Loucy (cell line): Measurements from ENCODE around the gene MBTD1.

ENCODE experiments used
- H2AFZ ChIP-seq: fragments of 200-600 bp; sonication (generic); 2 replicates; pipeline ENCODE4 v1.6.0; 2016; ENCODE audit warnings: antibody characterized with exemption, mild to moderate bottlenecking, low read length, moderate library complexity
- H3F3A ChIP-seq: fragments of 200-600 bp; 2 replicates; pipeline ENCODE4 v1.6.0; 2016; ENCODE audit warnings: antibody characterized with exemption, low read depth, mild to moderate bottlenecking
- H3K27me3 ChIP-seq: fragments of 200-600 bp; sonication (generic); 2 replicates; pipeline ENCODE4 v1.6.1; 2014; ENCODE audit warnings: low read length, mild to moderate bottlenecking; ENCODE audit not compliant: insufficient read depth, poor library complexity, severe bottlenecking
- H3K36me3 ChIP-seq: fragments of 200-600 bp; sonication (generic); 2 replicates; pipeline ENCODE4 v1.6.1; 2016; ENCODE audit warnings: low read length; ENCODE audit not compliant: insufficient read depth
- H3K4me1 ChIP-seq: fragments of 200-600 bp; sonication (generic); 2 replicates; pipeline ENCODE4 v1.5.1; 2014; ENCODE audit warnings: low read length, mild to moderate bottlenecking; ENCODE audit not compliant: insufficient read depth, poor library complexity, severe bottlenecking
- H3K4me2 ChIP-seq: fragments of 200-600 bp; sonication (generic); 2 replicates; pipeline ENCODE4 v1.6.0; 2014; ENCODE audit warnings: antibody characterized with exemption, low read length, low read depth, mild to moderate bottlenecking; ENCODE audit not compliant: poor library complexity, severe bottlenecking
- H3K4me3 ChIP-seq: fragments of 200-600 bp; sonication (generic); 2 replicates; pipeline ENCODE4 v1.5.1; 2014; ENCODE audit warnings: low read length, mild to moderate bottlenecking, mixed read lengths; ENCODE audit not compliant: poor library complexity, severe bottlenecking
- H3K79me2 ChIP-seq: fragments of 200-600 bp; sonication (generic); 2 replicates; pipeline ENCODE4 v1.6.1; 2014; ENCODE audit warnings: low read length; ENCODE audit not compliant: insufficient read depth
- H3K9ac ChIP-seq: fragments of 200-600 bp; sonication (generic); 2 replicates; pipeline ENCODE4 v1.6.0; 2014; ENCODE audit warnings: mild to moderate bottlenecking, low read depth, low read length, moderate library complexity; ENCODE audit not compliant: poor library complexity, severe bottlenecking
- H3K9me2 ChIP-seq: fragments of 200-600 bp; sonication (generic); replicated peaks from 2 replicates; pipeline ENCODE4 v1.6.1; 2016; ENCODE audit warnings: low read depth, low read length, mixed read lengths
- H3K9me3 ChIP-seq: fragments of 200-600 bp; sonication (generic); 2 replicates; pipeline ENCODE4 v1.6.1; 2014; ENCODE audit warnings: mild to moderate bottlenecking, antibody characterized with exemption, low read length, low read depth; ENCODE audit not compliant: insufficient read depth
- H4K20me1 ChIP-seq: fragments of 200-600 bp; sonication (generic); 2 replicates; pipeline ENCODE4 v1.6.0; 2014; ENCODE audit warnings: antibody characterized with exemption, low read length, mild to moderate bottlenecking; ENCODE audit not compliant: insufficient read depth, poor library complexity, severe bottlenecking
- EZH2phosphoT487 ChIP-seq: fragments of 200-600 bp; IDR thresholded peaks from 2 replicates; pipeline ENCODE4 v1.6.1; 2018; ENCODE audit warnings: antibody characterized with exemption, mild to moderate bottlenecking, moderate library complexity, borderline replicate concordance
- TF ChIP-seq, protein P1 (sequence below): fragments of 200-600 bp; sonication (generic); conservative IDR thresholded peaks from 2 replicates; pipeline ENCODE4 v1.5.1; 2014; ENCODE audit warnings: mild to moderate bottlenecking, antibody characterized with exemption, low read length

Gene MBTD1

DNA sequence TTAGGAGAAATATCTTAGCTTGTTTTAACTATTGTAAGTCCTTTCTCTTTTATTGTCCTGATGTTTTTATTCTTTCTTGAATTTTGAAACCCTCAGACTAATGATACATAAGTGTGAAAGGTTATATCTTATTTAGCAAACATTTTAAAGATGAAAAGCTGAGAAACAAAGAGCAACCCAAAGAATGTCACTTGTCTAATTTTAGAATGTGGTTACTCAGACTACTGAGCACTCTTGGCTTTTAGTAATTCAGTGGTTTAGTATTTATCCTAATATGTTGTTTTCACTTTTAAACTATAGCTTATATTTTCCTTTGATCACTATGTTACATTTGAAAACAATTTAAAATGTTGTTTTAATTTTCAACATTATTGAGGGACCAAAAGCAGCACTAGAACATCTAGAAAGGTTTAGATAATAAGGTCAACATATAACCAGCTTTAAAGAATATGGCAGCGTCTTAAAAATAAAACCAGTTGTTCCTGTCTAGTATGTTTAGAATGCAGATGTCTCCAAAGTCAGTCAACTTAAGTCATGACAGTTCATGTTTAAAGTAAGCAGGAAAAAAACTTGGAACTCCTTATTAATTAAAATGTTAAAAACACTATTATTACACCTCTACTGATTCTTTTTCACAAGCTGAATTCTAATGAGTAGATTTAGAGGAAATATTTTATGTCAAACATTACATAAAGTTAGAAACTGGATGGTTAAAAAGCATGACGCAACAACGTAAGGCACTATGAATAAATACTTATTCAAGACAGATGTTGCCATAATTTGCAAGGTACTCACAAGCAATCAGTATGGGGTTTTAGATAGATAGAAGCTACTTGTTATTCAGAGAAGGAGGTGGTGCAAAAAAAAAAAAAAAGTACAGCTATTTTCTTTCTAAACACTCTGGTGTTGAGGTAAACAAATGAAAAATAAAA is 2.4 kb downstream of the MBTD1 start:
- Histone ChIP-seq H3K4me2 (peak overlapping the region; percentile 81), H3K79me2 (peaks cover 89% of the 10 kb centered on the region), H3K27me3 (no peaks in the 10 kb centered on the region), H3F3A (no peaks in the 10 kb centered on the region), H3K9me3 (no peaks in the 10 kb centered on the region), H3K4me1 (peaks cover 56% of the 10 kb centered on the region), H3K4me3 (peak overlapping the region; percentile 95), H3K9me2 (no peaks in the 10 kb centered on the region), H4K20me1 (peaks cover 84% of the 10 kb centered on the region), H3K9ac (peak overlapping the region; percentile 90), H2AFZ (no peak overlapping the region), H3K36me3 (peaks cover 11% of the 10 kb centered on the region; the same call in 1 of the 2 replicates)
- TF ChIP-seq, protein P1, sequence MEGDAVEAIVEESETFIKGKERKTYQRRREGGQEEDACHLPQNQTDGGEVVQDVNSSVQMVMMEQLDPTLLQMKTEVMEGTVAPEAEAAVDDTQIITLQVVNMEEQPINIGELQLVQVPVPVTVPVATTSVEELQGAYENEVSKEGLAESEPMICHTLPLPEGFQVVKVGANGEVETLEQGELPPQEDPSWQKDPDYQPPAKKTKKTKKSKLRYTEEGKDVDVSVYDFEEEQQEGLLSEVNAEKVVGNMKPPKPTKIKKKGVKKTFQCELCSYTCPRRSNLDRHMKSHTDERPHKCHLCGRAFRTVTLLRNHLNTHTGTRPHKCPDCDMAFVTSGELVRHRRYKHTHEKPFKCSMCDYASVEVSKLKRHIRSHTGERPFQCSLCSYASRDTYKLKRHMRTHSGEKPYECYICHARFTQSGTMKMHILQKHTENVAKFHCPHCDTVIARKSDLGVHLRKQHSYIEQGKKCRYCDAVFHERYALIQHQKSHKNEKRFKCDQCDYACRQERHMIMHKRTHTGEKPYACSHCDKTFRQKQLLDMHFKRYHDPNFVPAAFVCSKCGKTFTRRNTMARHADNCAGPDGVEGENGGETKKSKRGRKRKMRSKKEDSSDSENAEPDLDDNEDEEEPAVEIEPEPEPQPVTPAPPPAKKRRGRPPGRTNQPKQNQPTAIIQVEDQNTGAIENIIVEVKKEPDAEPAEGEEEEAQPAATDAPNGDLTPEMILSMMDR, result no peak

DNA sequence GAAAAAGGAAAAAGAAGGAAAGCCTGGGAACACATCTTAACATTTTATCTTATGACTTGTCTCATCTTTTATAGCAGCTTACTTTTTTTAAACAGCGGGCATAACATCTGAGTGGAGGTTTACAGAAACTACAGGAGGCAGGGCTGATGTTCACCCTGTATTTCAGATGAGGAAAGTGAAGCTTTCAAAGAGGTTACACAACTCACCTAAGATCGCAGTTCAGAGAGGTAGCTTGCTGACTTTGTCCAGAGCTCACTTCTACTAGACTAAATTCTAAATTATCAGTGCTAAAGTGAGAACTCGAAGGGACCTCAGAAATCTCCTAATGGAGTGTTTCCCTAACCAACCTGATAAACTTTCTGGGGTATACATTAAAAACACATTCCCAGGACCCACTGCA is 3.7 kb downstream of the MBTD1 start:
- Histone ChIP-seq H3K27me3 (no peaks in the 10 kb centered on the region), H2AFZ (no peak overlapping the region), H3K36me3 (peaks cover 15% of the 10 kb centered on the region; the same call in 1 of the 2 replicates), H3K79me2 (peaks cover 89% of the 10 kb centered on the region), H3K4me1 (peaks cover 53% of the 10 kb centered on the region), H3K9ac (peak overlapping the region; percentile 90), H3F3A (no peaks in the 10 kb centered on the region), H3K4me3 (peak overlapping the region; percentile 95), H3K9me2 (no peaks in the 10 kb centered on the region), H3K9me3 (no peaks in the 10 kb centered on the region), H3K4me2 (peak overlapping the region; percentile 81), H4K20me1 (peaks cover 72% of the 10 kb centered on the region)
- no peak for TF ChIP-seq EZH2phosphoT487
- TF ChIP-seq, protein P1, result no peak

- Histone ChIP-seq H3K9ac (peak overlapping the region; percentile 90), H3F3A (no peaks in the 10 kb centered on the region), H3K4me2 (peak overlapping the region; percentile 81), H3K4me3 (peak overlapping the region; percentile 95), H3K9me3 (no peaks in the 10 kb centered on the region), H3K4me1 (peaks cover 57% of the 10 kb centered on the region), H3K36me3 (peaks cover 15% of the 10 kb centered on the region; the same call in 1 of the 2 replicates), H2AFZ (no peak overlapping the region), H3K27me3 (no peaks in the 10 kb centered on the region), H4K20me1 (peaks cover 69% of the 10 kb centered on the region), H3K79me2 (peaks cover 89% of the 10 kb centered on the region), H3K9me2 (no peaks in the 10 kb centered on the region)
- TF ChIP-seq EZH2phosphoT487, result no peak
- TF ChIP-seq, protein P1, result no peak
Observed at GRCh38 chr17:51255673-51256072, 4.2 kb downstream of the MBTD1 start.
